HG03442 (cell line): ENCODE data around the gene LRG1.
"Not testable (repeated sequence)": the region's sequence is repeated elsewhere in the genome, so short reads cannot be mapped to it uniquely, and the experiment has no call there.

ENCODE experiments used
- ATAC-seq: cut with Tn5 transposase; IDR thresholded peaks from one replicate; pipeline ENCODE4 v1.9.1; 2021; ENCODE audit warnings: mild to moderate bottlenecking, moderate library complexity; ENCODE audit not compliant: unreplicated experiment

LRG1 gene

DNA sequence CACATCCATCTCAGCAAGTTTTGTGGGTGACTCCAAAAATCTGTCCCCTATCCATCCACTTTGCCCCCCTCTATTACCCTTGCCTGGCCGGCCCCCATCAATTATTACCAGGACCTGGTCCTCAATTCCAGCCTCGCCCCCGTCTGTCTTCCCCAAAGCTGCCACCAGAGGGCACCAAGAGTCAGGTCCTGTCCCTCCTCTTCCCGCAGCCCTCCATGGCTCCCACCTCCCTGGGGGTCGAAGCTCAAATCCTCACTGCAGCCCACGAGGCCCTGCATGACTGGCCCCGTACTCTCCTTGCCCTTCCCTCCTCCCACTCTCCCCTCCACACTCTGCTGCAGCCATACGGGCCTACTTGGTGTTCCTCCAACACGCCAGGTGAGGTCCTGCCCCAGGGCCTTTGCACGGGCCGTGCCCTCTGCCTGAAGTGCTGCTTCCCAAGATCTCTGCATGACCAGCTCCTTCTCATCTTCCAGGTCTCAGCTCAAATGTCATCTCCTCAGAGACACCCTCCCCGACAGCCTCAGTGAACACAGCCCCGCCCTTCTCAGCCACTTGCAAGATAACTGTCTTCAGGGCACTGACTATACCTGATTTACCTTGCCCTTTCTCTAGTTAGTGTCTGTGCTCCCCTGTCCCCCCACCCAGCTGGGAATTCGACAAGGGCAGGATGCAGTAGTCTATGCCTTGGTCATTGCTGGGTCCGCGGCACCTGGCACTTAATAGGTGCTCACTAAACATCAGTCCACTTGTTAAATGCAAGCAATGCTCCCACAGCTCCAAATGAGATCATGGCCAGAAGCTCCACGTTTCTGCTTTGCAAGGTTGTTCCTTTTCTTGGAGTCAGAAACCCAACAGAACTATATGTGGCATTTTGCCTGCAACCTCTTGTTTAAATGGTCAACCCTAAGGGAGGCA, 36.4 kb upstream of the LRG1 start:
- no peak for ATAC-seq

DNA sequence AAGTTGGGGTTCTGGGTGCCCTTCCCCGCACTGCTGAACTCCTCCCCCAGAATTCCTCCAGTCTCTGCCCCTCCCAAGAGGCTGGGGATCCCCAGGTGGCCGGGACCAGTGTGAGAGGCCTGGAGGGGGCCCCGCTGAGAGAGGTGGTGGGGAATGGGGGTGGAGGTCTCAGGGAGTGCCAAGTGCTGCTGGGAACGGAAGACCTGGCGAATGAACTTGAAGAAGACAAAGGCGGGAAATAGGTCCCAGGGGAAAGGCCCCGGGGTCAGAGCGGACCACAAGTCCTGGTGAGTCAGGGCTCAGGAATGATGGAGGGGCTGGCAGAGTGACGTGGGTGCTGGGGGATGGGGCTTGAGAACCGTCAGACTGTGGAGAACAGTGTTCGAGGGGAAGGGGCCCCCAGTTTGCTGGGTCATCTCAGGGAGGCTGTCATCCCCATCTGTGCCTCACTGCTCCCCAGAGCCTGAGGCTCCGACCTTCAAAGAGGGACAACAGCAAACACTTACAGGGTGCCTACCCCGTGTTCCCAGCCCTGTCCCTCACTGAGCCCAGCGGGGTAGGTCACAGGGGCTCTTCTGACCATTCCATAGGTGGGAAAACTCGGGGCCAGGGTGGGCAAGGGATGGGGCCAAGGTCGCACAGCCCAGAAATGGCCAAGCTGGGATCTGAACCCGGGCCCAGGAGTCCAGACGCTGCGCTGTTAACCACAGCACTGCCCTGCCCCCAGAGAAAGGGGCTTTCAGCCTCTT, 35.6 kb upstream of the LRG1 start:
- no peak for ATAC-seq

GRCh38 chr19:4573682-4574081, 33.8 kb upstream of the LRG1 start:
- ATAC-seq: no peak

DNA sequence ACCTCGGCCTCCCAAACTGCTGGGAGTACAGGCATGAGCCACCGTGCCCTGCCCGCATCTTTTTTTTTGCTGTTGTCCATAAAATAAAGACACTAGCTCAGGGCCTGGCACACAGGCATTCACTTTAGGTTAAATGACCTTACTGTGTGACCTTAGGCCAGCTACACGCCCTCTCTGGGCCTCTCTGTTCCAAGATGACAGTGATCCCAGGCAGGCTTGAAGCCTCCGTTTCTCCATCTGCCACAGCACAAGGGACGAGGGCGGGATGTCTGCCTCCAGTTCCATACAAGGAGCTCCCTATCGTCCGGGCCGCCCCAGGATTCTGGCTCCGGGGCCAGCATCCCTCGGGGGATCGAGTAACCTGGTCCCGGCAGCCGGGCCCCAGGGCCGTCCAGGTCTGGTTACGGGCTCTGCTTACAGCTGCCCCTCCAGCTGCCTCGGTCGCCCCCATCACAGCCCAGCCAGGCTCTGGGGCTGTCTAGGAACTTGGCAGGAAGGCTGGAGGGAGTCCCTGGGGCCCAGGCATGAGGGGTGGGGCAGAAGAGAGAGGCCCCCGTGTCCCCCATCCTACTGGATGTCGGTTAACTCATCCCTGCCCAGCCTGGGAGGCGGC, 31.6 kb upstream of the LRG1 start:
- no peak for ATAC-seq

GRCh38 chr19:4570916-4571304, 31.1 kb upstream of the LRG1 start:
- ATAC-seq: no peak

DNA sequence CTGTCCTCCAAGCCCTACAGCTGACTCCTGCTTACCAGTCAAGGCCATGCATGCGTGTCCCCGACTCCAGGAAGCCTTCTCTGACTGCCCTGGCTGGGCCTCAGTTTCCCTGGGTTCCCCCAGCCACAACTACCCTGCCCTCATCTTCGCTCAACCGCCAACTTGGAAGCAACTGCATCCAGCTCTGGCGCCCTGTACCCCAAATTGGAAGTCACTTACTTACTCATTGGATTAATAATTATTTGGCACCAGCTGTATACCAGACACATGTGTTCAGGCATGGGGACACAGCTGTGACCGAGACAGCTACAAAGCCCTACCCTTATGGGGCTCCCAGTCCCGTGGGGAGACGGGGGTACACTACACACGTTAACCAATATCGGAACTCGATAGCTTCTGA, 30.6 kb upstream of the LRG1 start:
- ATAC-seq: no peak

GRCh38 chr19:4568886-4569285, 29.1 kb upstream of the LRG1 start:
- ATAC-seq: no peak

GRCh38 chr19:4567584-4568071, 27.8 kb upstream of the LRG1 start:
- no peak for ATAC-seq

GRCh38 chr19:4566402-4567051, 26.7 kb upstream of the LRG1 start:
- ATAC-seq: no peak

GRCh38 chr19:4563562-4563961, 23.7 kb upstream of the LRG1 start:
- not testable (repeated sequence) for ATAC-seq

- not testable (repeated sequence) for ATAC-seq
Measured at GRCh38 chr19:4562085-4562484, 22.2 kb upstream of the LRG1 start.

- no peak for ATAC-seq
Measured at GRCh38 chr19:4559569-4559968, 19.7 kb upstream of the LRG1 start, which contains the start of gene SEMA6B. SEMA6B (minus strand) TSS chr19:4559684; CDS start chr19:4558457, 1,227 bp downstream.

- no peak for ATAC-seq
Measured at GRCh38 chr19:4557971-4558941, 18.4 kb upstream of the LRG1 start.

DNA sequence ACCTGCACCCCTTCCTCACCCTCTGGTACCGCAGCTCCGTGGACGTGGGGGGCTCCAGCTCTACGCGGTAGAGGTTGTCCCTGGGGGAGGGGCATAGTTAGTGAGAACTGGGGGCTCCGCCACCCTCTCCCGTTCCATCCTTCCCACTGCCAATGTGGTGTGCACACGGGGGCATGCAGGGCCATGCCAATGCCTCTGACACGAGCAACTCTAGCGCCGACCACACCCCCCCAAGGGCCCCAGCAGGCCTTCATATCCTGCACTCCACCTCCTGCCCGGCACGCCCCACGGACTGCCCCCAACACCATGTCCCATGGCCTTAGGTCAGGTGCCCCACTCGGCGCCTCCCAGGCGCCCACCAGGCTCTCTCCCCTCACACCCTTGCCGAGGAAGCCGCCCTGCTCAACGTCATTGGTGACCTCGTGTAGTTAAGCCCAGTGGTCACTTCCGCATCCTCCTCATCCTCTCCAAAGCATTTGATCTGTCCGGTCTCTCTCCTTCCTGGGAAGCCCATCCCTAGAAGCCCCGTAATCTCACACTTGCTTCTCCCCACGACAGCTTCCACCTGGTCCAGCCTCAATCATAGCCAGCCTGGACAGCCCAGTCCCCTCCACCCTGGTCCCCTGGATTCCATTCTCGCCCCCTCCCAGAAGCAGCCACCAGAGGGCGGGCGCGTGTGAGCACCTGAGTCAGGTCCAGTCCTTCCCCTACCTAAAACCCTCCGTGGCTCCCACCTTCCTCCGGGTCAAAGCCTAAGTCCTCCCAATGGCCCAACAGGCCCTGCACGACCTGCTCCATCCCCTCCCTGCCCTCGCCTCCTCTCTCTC, 17.5 kb upstream of the LRG1 start:
- no peak for ATAC-seq

- ATAC-seq: no peak
Measured at GRCh38 chr19:4556597-4557127, 16.8 kb upstream of the LRG1 start.

GRCh38 chr19:4555657-4556561, 16.1 kb upstream of the LRG1 start:
- no peak for ATAC-seq

DNA sequence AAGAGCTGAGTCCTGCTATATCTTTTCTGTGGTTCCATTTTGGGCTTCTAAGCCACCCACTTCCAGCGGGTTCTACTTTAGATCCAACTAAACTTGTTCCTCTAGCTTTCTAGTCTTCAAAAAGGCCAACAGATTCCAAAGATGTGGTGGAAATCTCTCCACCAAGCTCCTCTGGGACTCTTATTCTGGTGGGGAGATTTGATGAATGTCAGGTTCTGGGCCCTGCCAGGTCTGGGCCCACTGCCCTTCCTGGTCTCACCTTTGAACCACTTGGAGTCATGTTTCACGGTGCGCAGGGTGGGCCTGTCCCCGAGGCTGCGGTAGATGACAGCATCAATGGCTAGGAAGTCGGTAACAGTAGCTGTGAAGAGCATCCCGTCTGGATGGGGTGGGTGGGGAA, 14.9 kb upstream of the LRG1 start:
- no peak for ATAC-seq

DNA sequence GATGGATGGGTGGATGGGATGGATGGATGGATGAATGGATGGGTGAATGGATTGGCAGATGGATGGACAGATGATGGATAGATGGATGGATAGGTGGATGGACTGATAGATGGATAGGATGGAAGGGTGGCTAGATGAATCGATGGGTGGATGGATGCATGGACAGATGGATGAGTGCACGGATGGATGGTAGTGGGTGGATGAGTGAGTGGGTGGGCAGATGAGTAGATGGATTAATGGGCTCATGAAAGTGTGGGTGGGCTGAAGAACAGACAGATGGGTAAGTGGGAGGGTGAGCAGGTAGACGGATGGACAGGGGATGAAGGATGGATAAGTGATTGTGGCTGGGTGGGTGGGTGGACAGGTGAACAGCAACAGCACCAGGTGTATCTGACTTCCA, 13.9 kb upstream of the LRG1 start:
- ATAC-seq: no peak
